ENCODE data around the gene KPNA6.

Gene KPNA6

DNA sequence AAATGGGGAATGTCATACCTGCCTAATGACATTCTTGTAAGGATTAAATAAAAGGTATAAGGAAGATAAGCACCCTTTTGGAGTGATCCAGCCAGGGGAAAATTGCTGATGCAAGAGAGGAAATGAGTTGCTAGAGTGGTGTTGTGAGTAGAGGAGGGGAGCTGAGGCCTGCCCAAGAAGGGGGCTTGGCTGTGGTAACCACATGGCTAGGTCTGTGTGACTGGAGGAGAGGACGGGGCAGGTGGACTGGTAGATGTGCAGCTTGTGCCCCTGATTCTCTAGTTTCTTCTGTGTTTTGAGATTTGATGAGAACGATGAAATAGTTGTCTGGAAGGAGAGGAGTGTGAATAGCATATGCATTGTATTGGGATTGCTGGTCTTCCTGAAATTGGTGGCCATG is 78.2 kb downstream of the KPNA6 start:
- in situ Hi-C loops (cut with HindIII; ENCODE audit: low sequenced_read_pairs), result no loop called here

- in situ Hi-C loops (cut with HindIII; ENCODE audit: low sequenced_read_pairs), result no loop called here
Observed at GRCh38 chr1:32186491-32186890, 78.6 kb downstream of the KPNA6 start.

DNA sequence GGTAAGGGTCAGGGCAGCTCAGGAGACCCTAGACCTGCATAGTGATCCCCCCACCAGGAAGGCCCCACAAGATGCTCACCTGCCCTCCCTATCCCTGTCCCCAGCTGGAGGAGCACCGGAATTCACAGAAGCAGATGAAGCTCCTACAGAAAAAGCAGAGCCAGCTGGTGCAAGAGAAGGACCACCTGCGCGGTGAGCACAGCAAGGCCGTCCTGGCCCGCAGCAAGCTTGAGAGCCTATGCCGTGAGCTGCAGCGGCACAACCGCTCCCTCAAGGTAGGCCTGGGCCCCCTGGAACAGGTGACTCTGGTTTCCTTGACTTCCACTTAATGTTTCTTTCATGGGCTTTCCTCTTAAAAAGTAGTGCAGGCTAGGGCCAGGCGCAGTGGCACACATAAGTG is 80.0 kb downstream of the KPNA6 start:
- in situ Hi-C loops (cut with HindIII; ENCODE audit: low sequenced_read_pairs), result no loop called here

DNA sequence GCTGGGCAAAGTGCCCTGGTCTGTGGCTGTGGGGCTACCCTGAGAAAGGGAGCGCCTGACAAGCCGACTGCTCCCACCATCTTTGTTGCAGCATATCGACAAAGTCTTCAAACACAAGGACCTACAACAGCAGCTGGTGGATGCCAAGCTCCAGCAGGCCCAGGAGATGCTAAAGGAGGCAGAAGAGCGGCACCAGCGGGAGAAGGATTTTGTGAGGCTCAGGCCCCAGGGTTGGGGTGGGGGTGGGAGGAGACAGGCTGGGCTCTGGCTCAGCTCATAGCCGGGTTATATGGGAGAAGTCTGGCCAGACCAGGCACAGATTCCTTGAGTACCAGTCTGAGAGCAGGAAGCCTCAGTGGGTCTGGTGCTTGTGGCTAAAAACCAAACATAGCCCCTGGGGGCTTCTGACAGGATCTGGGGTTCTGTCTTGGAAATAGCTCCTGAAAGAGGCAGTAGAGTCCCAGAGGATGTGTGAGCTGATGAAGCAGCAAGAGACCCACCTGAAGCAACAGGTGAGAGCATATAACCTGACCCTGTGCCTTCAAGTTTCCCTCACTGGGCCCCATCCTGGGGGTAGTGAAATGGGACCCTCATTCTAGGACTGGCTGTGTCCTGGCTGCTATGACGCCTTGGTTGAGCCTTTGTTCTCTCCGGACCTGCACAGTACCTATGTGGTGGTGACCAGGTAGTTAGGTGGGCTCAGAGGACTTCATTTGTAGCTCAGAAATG is 84.5 kb downstream of the KPNA6 start:
- in situ Hi-C loops (cut with HindIII; ENCODE audit: low sequenced_read_pairs), result no loop called here

DNA sequence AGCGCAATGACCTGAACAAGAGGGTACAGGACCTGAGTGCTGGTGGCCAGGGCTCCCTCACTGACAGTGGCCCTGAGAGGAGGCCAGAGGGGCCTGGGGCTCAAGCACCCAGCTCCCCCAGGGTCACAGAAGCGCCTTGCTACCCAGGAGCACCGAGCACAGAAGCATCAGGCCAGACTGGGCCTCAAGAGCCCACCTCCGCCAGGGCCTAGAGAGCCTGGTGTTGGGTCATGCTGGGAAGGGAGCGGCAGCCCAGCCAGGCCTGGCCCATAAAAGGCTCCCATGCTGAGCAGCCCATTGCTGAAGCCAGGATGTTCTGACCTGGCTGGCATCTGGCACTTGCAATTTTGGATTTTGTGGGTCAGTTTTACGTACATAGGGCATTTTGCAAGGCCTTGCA is 87.1 kb downstream of the KPNA6 start:
- in situ Hi-C loops (cut with HindIII; ENCODE audit: low sequenced_read_pairs), result no loop called here

GRCh38 chr1:32195531-32195930 is 87.7 kb downstream of the KPNA6 start:
- in situ Hi-C loops (cut with HindIII; ENCODE audit: low sequenced_read_pairs), result no loop called here

- in situ Hi-C loops (cut with HindIII; ENCODE audit: low sequenced_read_pairs), result no loop called here
Observed at GRCh38 chr1:32195972-32196823, 88.3 kb downstream of the KPNA6 start.

GRCh38 chr1:32197074-32197473 is 89.2 kb downstream of the KPNA6 start:
- in situ Hi-C loops (cut with HindIII; ENCODE audit: low sequenced_read_pairs), result no loop called here

DNA sequence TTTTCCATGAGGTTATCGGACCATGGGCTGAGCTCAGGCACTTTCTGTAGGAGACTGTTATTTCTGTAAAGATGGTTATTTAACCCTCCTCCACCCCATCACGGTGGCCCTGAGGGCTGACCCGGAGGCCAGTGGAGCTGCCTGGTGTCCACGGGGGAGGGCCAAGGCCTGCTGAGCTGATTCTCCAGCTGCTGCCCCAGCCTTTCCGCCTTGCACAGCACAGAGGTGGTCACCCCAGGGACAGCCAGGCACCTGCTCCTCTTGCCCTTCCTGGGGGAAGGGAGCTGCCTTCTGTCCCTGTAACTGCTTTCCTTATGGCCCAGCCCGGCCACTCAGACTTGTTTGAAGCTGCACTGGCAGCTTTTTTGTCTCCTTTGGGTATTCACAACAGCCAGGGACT is 90.0 kb downstream of the KPNA6 start:
- in situ Hi-C loops (cut with HindIII; ENCODE audit: low sequenced_read_pairs), result no loop called here

DNA sequence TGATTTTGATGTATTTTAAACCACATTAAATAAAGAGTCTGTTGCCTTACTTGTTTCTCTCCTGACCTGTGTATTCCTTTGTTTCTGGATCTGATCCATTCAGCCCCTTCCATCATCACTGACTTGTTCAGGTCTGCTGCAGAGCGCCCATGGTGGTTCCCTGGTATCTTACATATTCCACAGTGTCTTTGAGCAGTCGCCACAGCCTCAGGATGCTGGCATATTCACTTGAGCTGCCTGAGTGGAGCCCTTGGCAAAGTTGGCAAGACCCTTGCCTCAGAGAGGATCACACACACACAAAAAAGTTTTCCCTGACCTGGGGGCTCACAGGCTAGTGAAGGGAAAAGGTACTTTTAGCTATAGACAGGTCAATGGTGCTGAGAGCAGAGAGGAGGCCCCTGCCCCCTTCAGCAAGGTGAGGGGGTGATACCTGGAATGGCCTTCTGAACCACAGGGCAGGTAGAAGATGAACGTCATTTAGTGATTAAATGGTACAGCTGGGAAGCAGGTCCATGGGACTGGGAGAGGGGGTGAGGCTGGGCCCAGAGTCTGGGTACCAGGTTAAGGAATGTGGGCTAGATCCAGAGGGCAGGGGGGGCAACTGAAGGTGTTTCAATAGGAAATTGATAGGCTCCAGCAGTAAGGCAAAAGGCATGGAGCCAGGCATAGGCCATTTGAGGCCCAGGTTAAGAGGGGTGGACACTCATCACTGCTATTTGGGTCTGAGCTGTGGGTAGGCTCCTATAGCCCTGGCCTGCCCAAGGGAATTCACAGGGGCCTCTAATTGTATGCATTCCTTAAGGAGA is 90.6 kb downstream of the KPNA6 start:
- in situ Hi-C loops (cut with HindIII; ENCODE audit: low sequenced_read_pairs), result no loop called here

GRCh38 chr1:32199043-32199716 is 91.3 kb downstream of the KPNA6 start:
- in situ Hi-C loops (cut with HindIII; ENCODE audit: low sequenced_read_pairs), result no loop called here

DNA sequence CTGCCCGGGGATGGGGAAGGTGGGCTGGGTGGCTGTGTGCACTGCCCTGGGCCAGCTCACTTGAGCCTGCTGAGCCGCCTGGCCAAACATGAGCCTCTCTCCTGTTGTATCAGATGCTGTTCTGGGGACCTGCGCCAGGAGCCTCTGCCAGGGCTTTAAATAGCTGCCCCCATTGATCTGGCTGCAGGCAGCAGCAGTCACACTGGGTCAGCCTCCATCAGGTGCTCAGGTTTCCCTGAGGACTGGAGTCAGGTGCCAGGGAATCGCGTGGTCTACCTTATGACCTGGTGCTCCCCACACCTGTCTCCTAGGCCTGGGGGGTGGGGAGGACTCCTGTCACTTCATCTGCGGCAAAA is 91.8 kb downstream of the KPNA6 start:
- in situ Hi-C loops (cut with HindIII; ENCODE audit: low sequenced_read_pairs), result no loop called here

DNA sequence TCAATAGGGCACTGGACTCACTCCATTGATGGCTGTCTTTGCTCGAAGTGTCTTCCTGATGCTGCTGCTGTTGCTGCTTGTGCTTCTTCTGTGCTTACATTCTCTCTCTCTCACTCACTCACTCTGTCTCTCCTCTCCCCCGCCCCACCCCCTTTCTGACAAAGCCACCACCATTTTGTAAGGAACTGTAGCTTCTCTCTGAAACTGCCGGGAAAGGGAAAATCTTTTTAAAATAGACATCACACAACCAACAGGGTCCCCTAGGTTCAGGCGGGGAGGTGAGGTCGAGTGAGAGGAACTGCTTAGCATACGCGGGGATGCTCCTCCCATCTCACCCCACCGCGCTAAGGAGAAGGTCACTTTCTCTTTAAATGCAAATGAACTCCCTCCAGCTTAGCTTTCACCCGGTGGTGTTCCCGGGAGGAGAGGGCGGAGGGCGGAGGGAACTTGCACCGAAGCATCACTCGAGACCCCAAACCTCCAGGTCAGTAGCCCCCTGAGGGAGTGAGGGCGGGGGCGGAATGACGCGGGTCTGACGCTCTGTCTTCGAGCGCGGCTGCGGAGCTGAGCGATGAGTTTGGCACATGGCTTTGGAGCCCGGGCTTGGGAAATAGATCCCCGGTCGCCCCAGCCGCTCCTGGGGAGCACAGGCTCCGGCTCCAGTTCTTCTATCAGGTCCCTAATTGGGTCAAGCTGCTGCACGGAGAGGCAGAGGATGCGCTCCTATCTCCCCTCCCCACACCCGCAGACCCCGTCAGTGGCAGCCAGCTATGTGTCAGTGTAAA is 92.6 kb downstream of the KPNA6 start, which contains the start of gene CCDC28B:
CCDC28B (plus strand) TSS at position 370 of the 785 bp plus-strand sequence. CDS start 1,341 bp downstream, outside the sequence.
- in situ Hi-C loops (cut with HindIII; ENCODE audit: low sequenced_read_pairs), result no loop called here

DNA sequence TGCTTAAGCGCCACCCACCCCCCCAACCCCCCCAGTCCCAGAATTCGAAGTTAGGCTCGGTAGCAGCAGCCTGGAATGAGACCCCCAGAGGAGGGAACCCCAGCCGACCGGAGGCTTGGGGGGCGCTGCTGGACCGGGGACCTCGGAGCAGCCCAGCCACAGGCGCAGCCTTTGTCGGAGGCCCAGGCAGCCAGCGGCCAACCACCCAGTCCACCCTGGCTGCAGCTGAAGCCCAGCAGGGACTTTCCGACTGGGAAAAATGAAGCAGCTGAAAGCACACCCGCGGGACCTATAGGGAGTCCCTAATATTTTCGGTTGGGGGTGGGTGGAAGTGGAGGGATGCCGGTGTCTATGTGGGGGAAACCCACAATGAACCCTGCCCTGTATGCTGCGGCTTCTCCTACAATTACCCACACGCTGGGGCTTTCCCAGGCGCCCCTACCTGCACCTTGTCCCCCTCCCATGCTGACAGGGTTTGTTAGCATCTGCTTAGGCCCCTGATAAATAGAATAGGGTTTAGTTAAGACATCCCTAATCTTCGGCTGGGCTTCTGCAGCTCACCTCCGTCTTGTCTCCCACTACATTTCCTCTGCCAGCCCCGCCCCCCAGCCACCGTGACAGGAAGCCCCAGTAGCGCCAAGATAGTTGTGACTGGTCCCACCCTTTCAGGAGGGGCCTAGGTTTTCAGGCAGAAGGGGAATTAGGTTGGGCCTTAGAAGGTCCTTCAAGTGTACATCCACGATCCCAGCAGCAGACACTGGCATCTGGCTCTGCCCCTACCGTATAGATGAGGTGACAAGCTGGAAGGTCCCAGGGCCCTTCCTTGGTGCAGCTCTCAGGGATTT is 93.4 kb downstream of the KPNA6 start:
- in situ Hi-C loops (cut with HindIII; ENCODE audit: low sequenced_read_pairs), result no loop called here

DNA sequence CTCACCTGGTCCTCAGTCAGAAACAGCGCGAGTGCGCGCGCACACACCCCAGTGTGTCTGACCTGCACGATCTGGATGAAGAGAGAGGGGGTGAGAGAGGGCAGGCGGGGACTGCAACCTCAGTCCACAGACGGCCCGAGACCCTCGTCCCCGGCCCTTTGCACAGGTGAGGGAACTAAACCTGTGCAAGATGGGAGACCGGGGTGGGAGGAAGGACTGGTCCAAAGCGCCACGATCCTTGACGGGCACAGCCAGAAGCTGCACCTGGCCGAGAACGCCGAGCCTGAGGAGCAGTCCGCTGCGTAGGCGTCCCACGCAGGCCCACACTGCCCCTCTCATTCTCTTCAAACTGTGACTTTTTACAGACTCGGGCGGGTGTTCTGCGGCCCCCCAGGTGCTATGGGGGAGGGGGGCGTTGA is 97.1 kb downstream of the KPNA6 start:
- in situ Hi-C loops (cut with HindIII; ENCODE audit: low sequenced_read_pairs), result loop anchor here (5.0 kb wide), 1 partner anchor 202 kb away; no protein-coding TSS in a partner anchor

DNA sequence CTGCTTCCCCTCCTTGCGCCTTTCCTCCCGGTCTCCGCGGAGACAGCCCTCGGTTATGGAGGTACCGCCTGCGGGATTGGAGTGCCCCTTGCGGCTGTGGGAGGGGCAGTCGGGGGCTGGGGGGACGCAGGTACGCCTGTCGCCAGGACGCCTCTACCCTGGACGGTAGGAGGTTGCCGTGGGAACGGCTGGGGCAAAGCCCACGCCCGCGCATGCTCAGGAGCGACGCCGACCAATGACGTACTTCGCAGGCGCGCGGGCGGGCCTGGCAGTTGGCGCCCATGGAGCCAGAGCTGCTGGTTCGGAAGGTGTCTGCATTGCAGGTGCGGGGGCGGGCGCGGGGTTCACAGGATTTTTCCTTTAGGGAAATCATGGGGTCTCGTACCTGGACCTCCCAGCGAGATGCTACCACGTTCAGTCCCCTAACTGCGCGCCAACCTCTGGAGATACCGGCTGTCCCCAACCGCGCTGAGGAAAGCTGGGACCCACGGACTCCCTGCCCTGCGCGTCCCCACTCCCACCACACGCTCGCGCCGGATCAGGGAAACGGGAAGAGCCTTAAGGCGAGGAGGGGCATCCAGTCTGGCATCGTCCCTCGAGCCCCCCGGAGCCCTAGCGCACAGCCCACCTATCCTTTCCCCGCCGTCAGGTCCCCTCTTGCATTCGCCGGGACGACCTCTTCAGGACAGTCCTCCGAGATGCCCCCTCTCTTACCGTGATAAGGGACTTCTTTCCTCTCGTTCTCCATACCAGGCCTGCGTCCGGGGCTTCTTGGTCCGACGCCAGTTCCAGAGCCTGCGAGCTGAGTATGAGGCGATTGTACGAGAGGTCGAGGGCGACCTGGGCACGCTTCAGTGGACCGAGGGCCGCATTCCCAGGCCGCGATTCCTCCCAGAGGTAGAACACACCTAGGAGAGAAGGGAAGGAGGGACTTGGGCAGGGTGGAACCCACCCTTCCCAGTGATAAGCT is 97.8 kb downstream of the KPNA6 start, which contains the start of gene IQCC:
IQCC (plus strand) TSS at position 271 of the 970 bp plus-strand sequence; CDS start at position 282, 11 bp downstream.
- in situ Hi-C loops (cut with HindIII; ENCODE audit: low sequenced_read_pairs), result loop anchor here (5.0 kb wide), 1 partner anchor 202 kb away; no protein-coding TSS in a partner anchor

DNA sequence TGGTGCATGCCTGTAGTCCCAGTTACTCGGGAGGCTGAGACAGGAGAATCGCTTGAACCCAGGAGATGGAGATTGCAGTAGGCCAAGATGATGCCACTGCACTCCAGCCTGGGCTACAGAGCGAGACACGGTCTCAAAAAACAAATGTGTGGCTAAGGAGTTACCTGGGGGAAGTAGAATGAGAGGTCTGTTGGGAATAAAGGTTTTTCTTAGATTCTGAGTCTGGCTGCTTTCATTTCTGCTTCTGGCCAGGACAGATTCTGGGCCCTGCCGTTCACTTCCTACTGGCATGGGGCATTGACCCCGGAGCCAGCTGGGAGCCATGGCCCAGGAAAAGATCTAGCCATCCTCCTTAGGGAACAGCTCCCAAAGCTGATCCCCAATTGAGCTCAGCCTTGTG is 100.6 kb downstream of the KPNA6 start:
- in situ Hi-C loops (cut with HindIII; ENCODE audit: low sequenced_read_pairs), result loop anchor here (5.0 kb wide), 1 partner anchor 199 kb away; no protein-coding TSS in a partner anchor

Data from endothelial cell of hepatic sinusoid (primary cell).